GM10248 (cell line): ENCODE measurements around the gene OVOL3.

ENCODE experiments used
- CTCF ChIA-PET: fragments of 300-600 bp; sonication (Branson Sonifier 250); formaldehyde crosslinking; extraction: SDS; loops from one replicate; lab custom pipeline; 2021; ENCODE audit warnings: antibody characterized with exemption; lab: Yijun Ruan, JAX
- POLR2A ChIA-PET: fragments of 350-650 bp; sonication (Branson Sonifier 250); formaldehyde crosslinking; extraction: SDS; loops from one replicate; lab custom pipeline; 2020; ENCODE audit warnings: antibody characterized with exemption; lab: Yijun Ruan, JAX
- DNase-seq: peaks from one replicate; pipeline ENCODE4 v3.0.0; 2012; ENCODE audit errors: extremely low spot score
- CTCF ChIP-seq: IDR thresholded peaks from 2 replicates; pipeline ENCODE4 v1.5.1; 2012; ENCODE audit warnings: mild to moderate bottlenecking, low read depth; ENCODE audit errors: extremely low read depth, missing control alignments, control extremely low read depth

The OVOL3 gene

GRCh38 chr19:36136964-36137686 lies 26.2 kb downstream of the OVOL3 start:
- TF ChIP-seq CTCF = no peak
- no peak for DNase-seq
- POLR2A ChIA-PET = interaction anchor here (0.5 kb wide), 1 partner anchor 1773 kb away, joined by 5 read pairs; no protein-coding TSS in a partner anchor
- CTCF ChIA-PET = interaction anchor here (1.0 to 5.5 kb wide), 4 partner anchors 10 to 77 kb away, joined by 3 to 47 read pairs (median 4); partner anchors contain the start of genes POLR2I and TBCB

DNA sequence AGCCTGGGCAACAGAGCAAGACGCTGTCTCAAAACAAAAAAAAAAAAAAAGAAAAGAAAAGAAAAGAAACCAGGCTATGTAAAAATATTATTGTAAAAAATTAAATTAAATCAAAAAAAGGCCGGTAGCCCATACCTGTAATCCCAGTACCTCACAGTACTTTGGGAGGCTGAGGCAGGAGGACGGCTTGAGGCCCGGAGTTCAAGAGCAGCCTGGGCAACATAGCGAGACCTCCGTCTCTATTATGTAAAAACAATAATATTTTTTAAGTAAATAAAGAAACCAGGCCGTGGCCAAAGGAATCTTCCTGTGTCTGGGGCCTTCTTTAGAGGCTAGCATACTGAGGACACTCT lies 28.2 kb downstream of the OVOL3 start:
- CTCF ChIA-PET = interaction anchor here (5.5 kb wide), 1 partner anchor 12 kb away, joined by 47 read pairs; no protein-coding TSS in a partner anchor
- POLR2A ChIA-PET = interaction anchor here (0.5 kb wide), 2 partner anchors 8 to 64 kb away, joined by 4 to 5 read pairs; no protein-coding TSS in a partner anchor
- no peak for TF ChIP-seq CTCF
- DNase-seq = no peak

GRCh38 chr19:36139473-36140303 lies 28.7 kb downstream of the OVOL3 start, which contains the start of gene CAPNS1:
TSS of gene CAPNS1 (plus strand) at chr19:36140066. CDS start at chr19:36141012, 946 bp downstream.
- TF ChIP-seq CTCF = no peak
- DNase-seq = peak; percentile 98
- POLR2A ChIA-PET = interaction anchor here (0.5 kb wide), 2 partner anchors 8 to 64 kb away, joined by 4 to 5 read pairs; no protein-coding TSS in a partner anchor
- CTCF ChIA-PET = interaction anchor here (0.8 to 5.5 kb wide), 3 partner anchors 9 to 13 kb away, joined by 3 to 47 read pairs (median 3); no protein-coding TSS in a partner anchor

DNA sequence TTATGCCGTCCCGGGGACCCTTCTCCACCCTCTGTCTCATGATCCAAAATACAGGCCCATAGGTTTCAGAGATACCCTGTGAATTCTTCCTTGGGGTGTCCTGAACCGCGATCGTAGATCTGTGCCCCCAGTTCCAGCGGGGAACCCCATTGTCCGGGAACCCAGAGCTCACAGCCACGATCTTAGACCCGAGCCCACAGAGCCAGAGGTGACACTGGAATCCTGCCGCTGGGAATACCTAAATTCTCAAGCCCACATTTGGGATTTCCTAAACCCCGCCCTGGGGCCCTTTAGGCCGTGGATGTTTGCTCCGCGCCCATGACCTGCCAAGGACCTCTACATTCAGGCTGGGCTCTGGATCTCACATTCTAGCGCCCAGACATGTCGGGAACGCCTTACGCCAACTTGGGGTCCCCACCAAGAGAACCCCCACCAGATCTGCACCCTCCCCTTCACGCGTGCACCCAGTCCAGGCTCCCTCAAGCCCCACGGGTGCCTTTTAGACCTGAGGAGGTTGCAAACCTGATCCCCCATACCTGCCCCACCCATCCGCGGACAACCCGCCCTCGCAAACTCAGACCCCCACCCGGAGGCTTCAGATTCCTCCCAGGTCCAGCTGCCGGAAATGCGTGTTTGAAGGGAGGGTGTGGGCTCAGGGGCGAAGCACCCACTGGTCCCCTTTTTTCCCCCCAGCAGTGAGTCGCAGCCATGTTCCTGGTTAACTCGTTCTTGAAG lies 29.5 kb downstream of the OVOL3 start:
- POLR2A ChIA-PET = no interaction called here
- TF ChIP-seq CTCF = no peak
- CTCF ChIA-PET = interaction anchor here (0.8 to 5.5 kb wide), 3 partner anchors 9 to 13 kb away, joined by 3 to 47 read pairs (median 3); no protein-coding TSS in a partner anchor
- peak; percentile 77 for DNase-seq

- DNase-seq = peak; percentile 94
- CTCF ChIA-PET = interaction anchor here (1.9 kb wide), 1 partner anchor 14 kb away, joined by 8 read pairs; no protein-coding TSS in a partner anchor
- TF ChIP-seq CTCF = no peak
- POLR2A ChIA-PET = no interaction called here
Measured at GRCh38 chr19:36141039-36141927, 30.3 kb downstream of the OVOL3 start.
